OCI-LY3 (cell line): Measurements from ENCODE around the gene ERC2.

ENCODE experiments used
- EZH2phosphoT487 ChIP-seq: fragments of 200-600 bp; shearing (Covaris generic); IDR thresholded peaks from 2 replicates; pipeline ENCODE4 v1.6.1; 2018; ENCODE audit warnings: antibody characterized with exemption, mixed run types, low read depth
- TF ChIP-seq, protein P1 (sequence below): fragments of 200-600, 300-600 bp; sonication (generic); IDR thresholded peaks from 2 replicates; pipeline ENCODE4 v1.5.1; 2014; ENCODE audit warnings: antibody characterized with exemption, low read length, low read depth

DNA sequence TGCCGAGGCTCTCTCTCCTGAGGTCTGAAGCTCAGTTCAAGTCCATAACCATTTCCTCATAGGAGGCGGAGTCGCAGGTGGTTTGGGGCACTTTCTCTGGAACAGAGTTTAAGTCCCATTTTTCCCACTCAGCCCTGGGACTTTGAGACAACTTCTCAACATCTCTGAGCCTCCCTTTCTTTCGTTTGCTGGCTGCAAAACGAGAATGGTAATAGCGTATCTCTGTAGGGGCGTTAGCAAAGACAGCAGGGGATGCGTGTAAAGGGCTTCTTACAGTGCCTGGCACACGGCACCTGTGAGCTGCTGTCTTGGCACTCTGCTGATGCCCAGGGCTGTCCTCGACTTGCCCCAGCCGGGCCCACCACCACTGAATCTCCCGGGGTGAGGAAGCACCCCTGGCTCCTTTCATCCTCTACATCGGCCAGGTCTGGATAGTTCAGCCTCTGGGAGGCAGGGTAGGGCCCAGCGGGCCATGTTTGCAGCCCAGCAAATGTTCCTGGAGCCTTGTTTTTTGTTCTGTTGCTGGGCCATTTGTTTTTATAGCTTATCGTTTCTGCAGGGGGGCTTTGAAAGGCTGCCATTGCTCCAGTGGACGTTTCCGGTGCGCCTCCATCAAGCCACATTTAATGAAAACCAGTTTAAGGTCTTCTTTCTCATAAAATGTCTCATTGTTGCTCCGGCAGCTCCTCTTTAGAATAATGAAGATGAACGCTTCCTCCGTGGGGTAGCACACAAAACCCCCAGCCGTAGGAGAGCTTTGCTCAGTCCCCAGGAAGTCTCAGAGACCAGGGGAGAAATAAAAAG lies 921.2 kb downstream of the ERC2 start:
- TF ChIP-seq, protein P1, sequence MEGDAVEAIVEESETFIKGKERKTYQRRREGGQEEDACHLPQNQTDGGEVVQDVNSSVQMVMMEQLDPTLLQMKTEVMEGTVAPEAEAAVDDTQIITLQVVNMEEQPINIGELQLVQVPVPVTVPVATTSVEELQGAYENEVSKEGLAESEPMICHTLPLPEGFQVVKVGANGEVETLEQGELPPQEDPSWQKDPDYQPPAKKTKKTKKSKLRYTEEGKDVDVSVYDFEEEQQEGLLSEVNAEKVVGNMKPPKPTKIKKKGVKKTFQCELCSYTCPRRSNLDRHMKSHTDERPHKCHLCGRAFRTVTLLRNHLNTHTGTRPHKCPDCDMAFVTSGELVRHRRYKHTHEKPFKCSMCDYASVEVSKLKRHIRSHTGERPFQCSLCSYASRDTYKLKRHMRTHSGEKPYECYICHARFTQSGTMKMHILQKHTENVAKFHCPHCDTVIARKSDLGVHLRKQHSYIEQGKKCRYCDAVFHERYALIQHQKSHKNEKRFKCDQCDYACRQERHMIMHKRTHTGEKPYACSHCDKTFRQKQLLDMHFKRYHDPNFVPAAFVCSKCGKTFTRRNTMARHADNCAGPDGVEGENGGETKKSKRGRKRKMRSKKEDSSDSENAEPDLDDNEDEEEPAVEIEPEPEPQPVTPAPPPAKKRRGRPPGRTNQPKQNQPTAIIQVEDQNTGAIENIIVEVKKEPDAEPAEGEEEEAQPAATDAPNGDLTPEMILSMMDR, result no peak
- TF ChIP-seq EZH2phosphoT487, result no peak
